IMR-90 (cell line): ENCODE results near the gene ANKRD44. TPM values are rescaled to one million over a fixed set of nuclear protein-coding genes. Genes with fewer than 3 reads are reported as not detected.

Experiments
- ATAC-seq: fragments of 200-7000 bp; cut with Tn5 transposase; 2 replicates; pipeline ENCODE4 v1.9.1; 2020; ENCODE audit warnings: low read depth, mild to moderate bottlenecking, moderate library complexity
- BruUV-seq: library from RNA; stranded (reverse); fragments of 400-500 nt; replicated peaks from 2 replicates; lab custom pipeline; 2021; lab: Mats Ljungman, UMichigan
- CTCF ChIA-PET: fragments of 300-600 bp; formaldehyde crosslinking; extraction: SDS; loops from one replicate; lab custom pipeline; 2021; ENCODE audit warnings: antibody characterized with exemption; lab: Yijun Ruan, JAX
- POLR2A ChIA-PET: fragments of 300-600 bp; sonication (Branson Sonifier 250); formaldehyde crosslinking; loops from one replicate; lab custom pipeline; 2022; ENCODE audit warnings: antibody characterized with exemption; ENCODE audit not compliant: unreplicated experiment; lab: Charles Lee
- DNase-seq: peaks from one replicate; pipeline ENCODE4 v3.0.0; 2013
- H2AFZ ChIP-seq: replicated peaks from 2 replicates; pipeline ENCODE3; 2013; ENCODE audit warnings: low read length, mild to moderate bottlenecking; ENCODE audit not compliant: poor library complexity
- H2AK5ac ChIP-seq: 2 replicates; pipeline ENCODE4 v1.6.1; 2013; ENCODE audit warnings: low read depth, low read length, inconsistent platforms
- H2AK9ac ChIP-seq: replicated peaks from 2 replicates; pipeline ENCODE3; 2013; ENCODE audit warnings: mild to moderate bottlenecking, low read depth, low read length, moderate library complexity; ENCODE audit not compliant: poor library complexity
- H2BK120ac ChIP-seq: 2 replicates; pipeline ENCODE4 v1.6.1; 2013; ENCODE audit warnings: low read depth, low read length, inconsistent platforms
- H2BK15ac ChIP-seq: 3 replicates; pipeline ENCODE4 v1.6.1; 2013; ENCODE audit warnings: low read depth, low read length, inconsistent platforms
- H2BK20ac ChIP-seq: 2 replicates; pipeline ENCODE4 v1.6.1; 2013; ENCODE audit warnings: low read depth, mild to moderate bottlenecking, inconsistent platforms, low read length, moderate library complexity
- H2BK5ac ChIP-seq: 2 replicates; pipeline ENCODE4 v1.6.1; 2013; ENCODE audit warnings: mild to moderate bottlenecking, low read depth, low read length, inconsistent platforms; ENCODE audit not compliant: poor library complexity, severe bottlenecking
- H3K14ac ChIP-seq: replicated peaks from 2 replicates; pipeline ENCODE4 v1.6.1; 2013; ENCODE audit warnings: low read depth, low read length, inconsistent platforms
- H3K18ac ChIP-seq: 2 replicates; pipeline ENCODE4 v1.6.1; 2013; ENCODE audit warnings: low read depth, low read length, control low read depth
- H3K23ac ChIP-seq: 2 replicates; pipeline ENCODE4 v1.6.1; 2013; ENCODE audit warnings: low read depth, low read length, inconsistent platforms
- H3K27ac ChIP-seq: 2 replicates; pipeline ENCODE4 v1.5.1; 2013; ENCODE audit warnings: mild to moderate bottlenecking, control low read depth, low read length; ENCODE audit not compliant: insufficient read depth
- H3K27me3 ChIP-seq: 2 replicates; pipeline ENCODE4 v1.6.1; 2013; ENCODE audit warnings: low read length; ENCODE audit not compliant: control insufficient read depth, insufficient read depth
- H3K36me3 ChIP-seq: 2 replicates; pipeline ENCODE4 v1.6.1; 2013; ENCODE audit warnings: low read length, mixed read lengths; ENCODE audit not compliant: control insufficient read depth, insufficient read depth
- H3K4ac ChIP-seq: 2 replicates; pipeline ENCODE4 v1.6.1; 2013; ENCODE audit warnings: low read depth, low read length, inconsistent platforms
- H3K4me1 ChIP-seq: 2 replicates; pipeline ENCODE4 v1.6.1; 2013; ENCODE audit warnings: low read length, mixed read lengths; ENCODE audit not compliant: control insufficient read depth, insufficient read depth
- H3K4me2 ChIP-seq: 2 replicates; pipeline ENCODE4 v1.6.1; 2013; ENCODE audit warnings: low read depth, mild to moderate bottlenecking, control low read depth, low read length, moderate library complexity
- H3K4me3 ChIP-seq: 2 replicates; pipeline ENCODE4 v1.5.1; 2013; ENCODE audit warnings: low read depth, mild to moderate bottlenecking, control low read depth, low read length, moderate library complexity; ENCODE audit not compliant: insufficient read depth
- H3K56ac ChIP-seq: 2 replicates; pipeline ENCODE4 v1.6.1; 2013; ENCODE audit warnings: low read length, inconsistent platforms; ENCODE audit not compliant: insufficient read depth; ENCODE audit errors: extremely low read depth
- H3K79me1 ChIP-seq, 2 experiments: 2 replicates each; pipeline ENCODE4 v1.6.1; 2013; ENCODE audit warnings: low read length in 2 of 2, inconsistent platforms in 1 of 2, low read depth in 1 of 2
- H3K9ac ChIP-seq: 2 replicates; pipeline ENCODE4 v1.6.1; 2013; ENCODE audit warnings: low read depth, low read length, control low read depth
- H3K9me1 ChIP-seq: 2 replicates; pipeline ENCODE4 v1.6.1; 2013; ENCODE audit warnings: low read length, inconsistent platforms; ENCODE audit not compliant: insufficient read depth
- H3K9me3 ChIP-seq: 2 replicates; pipeline ENCODE4 v1.6.1; 2013; ENCODE audit warnings: low read length; ENCODE audit not compliant: control insufficient read depth, insufficient read depth
- H4K20me1 ChIP-seq: 2 replicates; pipeline ENCODE4 v1.6.1; 2013; ENCODE audit warnings: low read length, inconsistent platforms; ENCODE audit not compliant: insufficient read depth
- H4K5ac ChIP-seq: 2 replicates; pipeline ENCODE4 v1.6.1; 2013; ENCODE audit warnings: mild to moderate bottlenecking, low read depth, low read length, control low read depth
- H4K8ac ChIP-seq, 2 experiments: 2 replicates each; pipeline ENCODE4 v1.6.1; 2013; ENCODE audit warnings: low read depth in 2 of 2, low read length in 2 of 2, control low read depth in 1 of 2, inconsistent platforms in 1 of 2
- H4K91ac ChIP-seq: 2 replicates; pipeline ENCODE4 v1.6.1; 2013; ENCODE audit warnings: low read depth, low read length, inconsistent platforms; ENCODE audit not compliant: insufficient read depth
- CEBPB ChIP-seq: IDR thresholded peaks from 2 replicates; pipeline ENCODE4 v1.6.1; 2012; ENCODE audit warnings: low read depth, low read length, improper control_type of control experiment
- CHD1 ChIP-seq: IDR thresholded peaks from 2 replicates; pipeline ENCODE4 v1.6.1; 2012; ENCODE audit warnings: low read depth, low read length, improper control_type of control experiment
- CTCF ChIP-seq: conservative IDR thresholded peaks from 2 replicates; pipeline ENCODE4 v1.5.1; 2012; ENCODE audit warnings: mild to moderate bottlenecking, low read depth, low read length, improper control_type of control experiment
- ELK1 ChIP-seq: fragments of 150-350 bp; IDR thresholded peaks from 2 replicates; pipeline ENCODE4 v1.6.1; 2016; ENCODE audit warnings: low read depth, mild to moderate bottlenecking, low read length, moderate library complexity, borderline replicate concordance
- FOS ChIP-seq: fragments of 150-350 bp; IDR thresholded peaks from 2 replicates; pipeline ENCODE4 v1.6.1; 2016; ENCODE audit warnings: low read depth, low read length
- MAFK ChIP-seq: IDR thresholded peaks from 2 replicates; pipeline ENCODE4 v1.6.1; 2012; ENCODE audit warnings: low read depth, low read length, improper control_type of control experiment
- MXI1 ChIP-seq: IDR thresholded peaks from 2 replicates; pipeline ENCODE4 v1.6.1; 2012; ENCODE audit warnings: low read depth, mild to moderate bottlenecking, low read length, moderate library complexity, borderline replicate concordance
- RCOR1 ChIP-seq: IDR thresholded peaks from 2 replicates; pipeline ENCODE4 v1.6.1; 2012; ENCODE audit warnings: mild to moderate bottlenecking, low read length, improper control_type of control experiment; ENCODE audit not compliant: insufficient replicate concordance
- RFX5 ChIP-seq: IDR thresholded peaks from 2 replicates; pipeline ENCODE4 v1.8.0; 2012; ENCODE audit warnings: low read depth, mild to moderate bottlenecking, low read length, moderate library complexity
- USF2 ChIP-seq: fragments of 150-350 bp; IDR thresholded peaks from 2 replicates; pipeline ENCODE4 v1.6.1; 2017; ENCODE audit warnings: mild to moderate bottlenecking, antibody characterized with exemption, low read length, low read depth
- WGBS, 2 experiments: methylation state at CpG; one replicate each; pipeline versions ENCODE4 v1.1.5 to v1.1.7; 2013; ENCODE audit warnings: missing lambda C conversion rate in 2 of 2; ENCODE audit not compliant: insufficient read length in 1 of 2; ENCODE audit errors: extremely low coverage in 2 of 2; 5-methylcytosine and 5-hydroxymethylcytosine counted together
- dilution Hi-C: fragments of 300-500 bp; cut with HindIII; formaldehyde crosslinking; loops from one replicate; pipeline ENCODE4 v1.14.3; 2018; ENCODE audit warnings: low sequenced_read_pairs; ENCODE audit not compliant: unreplicated experiment
- in situ Hi-C: fragments of 300-500 bp; cut with MboI; formaldehyde crosslinking; loops from 3 replicates; pipeline ENCODE4 v1.14.3; 2019; ENCODE audit warnings: low sequenced_read_pairs, inconsistent platforms, mixed read lengths
- intact Hi-C: fragments of 100-400 bp; cut with micrococcal nuclease; formaldehyde crosslinking; loops from 2 replicates; pipeline ENCODE4 v1.10.0; 2022
- polyA plus RNA-seq, 3 experiments: library from polyadenylated mRNA; depleted of rRNA; stranded (reverse); fragments of >200 nt; gene quantifications; 2 replicates each; pipeline ENCODE4 v1.2.3, GENCODE V29; 2012; ENCODE audit warnings: low replicate concordance in 1 of 3
- total RNA-seq: library from RNA; depleted of rRNA; stranded (reverse); fragments of >200 nt; gene quantifications from 2 replicates; pipeline ENCODE4 v1.2.3, GENCODE V29; 2012

The ANKRD44 gene
- total and polyA plus RNA-seq, 2 of the 4 experiments (the other 2 are of a cell fraction) = 5.2 to 15.6 TPM

GRCh38 chr2:197216361-197216979 lies 94.1 kb downstream of the ANKRD44 start:
- H3K4me1 ChIP-seq = peaks cover 5% of the 10 kb centered on the region
- no peak overlapping the region for H3K4me3 ChIP-seq
- BruUV-seq = no TSS peak
- H2AK5ac ChIP-seq = no peak overlapping the region
- no peaks in the 10 kb centered on the region for H4K20me1 ChIP-seq
- no peak overlapping the region for H3K23ac ChIP-seq
- H3K4ac ChIP-seq = no peak overlapping the region
- H3K9me1 ChIP-seq = peaks cover 9% of the 10 kb centered on the region
- H3K27me3 ChIP-seq = no peaks in the 10 kb centered on the region
- ChIA-PET POLR2A (interaction anchor here (0.6 kb wide), 1 partner anchor 213 kb away, joined by 3 read pairs; no protein-coding TSS in a partner anchor), CTCF (interaction anchor here (0.6 to 0.7 kb wide), 2 partner anchors 64 to 197 kb away, joined by 3 read pairs; no protein-coding TSS in a partner anchor)
- no peak overlapping the region for H2BK120ac ChIP-seq
- H3K36me3 ChIP-seq = no peaks in the 10 kb centered on the region
- no peak overlapping the region for H3K56ac ChIP-seq
- dilution Hi-C loops = no loop called here
- no peak overlapping the region for H2AK9ac ChIP-seq
- H3K79me1 ChIP-seq = peaks cover 0 to 5% of the 10 kb centered on the region in 2 experiments; a peak in 1 of 4 replicates
- in situ Hi-C loops = no loop called here
- H3K9me3 ChIP-seq = no peaks in the 10 kb centered on the region
- peak overlapping the region; percentile 12 for H2BK5ac ChIP-seq
- no peak overlapping the region for H3K18ac ChIP-seq
- H2BK20ac ChIP-seq = no peak overlapping the region
- H3K9ac ChIP-seq = no peak overlapping the region
- H3K4me2 ChIP-seq = peak overlapping the region; percentile 23; the same call in 1 of the 2 replicates
- H4K91ac ChIP-seq = no peak overlapping the region
- intact Hi-C loops = no loop called here
- TF ChIP-seq RCOR1 = no peak
- no peak for TF ChIP-seq CEBPB
- no peak for TF ChIP-seq CTCF
- no peak for TF ChIP-seq FOS
- no peak for TF ChIP-seq MXI1
- no peak for TF ChIP-seq USF2
- TF ChIP-seq MAFK = no peak
- no peak for TF ChIP-seq RFX5
- TF ChIP-seq ELK1 = no peak
- TF ChIP-seq CHD1 = no peak
- peak overlapping the region; percentile 35; the same call in 1 of the 2 replicates for H3K14ac ChIP-seq
- no peak overlapping the region for H3K27ac ChIP-seq
- H2BK15ac ChIP-seq = no peak overlapping the region
- peak; percentile 40 for ATAC-seq
- no peak overlapping the region for H4K5ac ChIP-seq
- WGBS, 2 experiments = no CpG with 5 or more reads among the region's 5 CpGs
- DNase-seq = no peak
- no peak overlapping the region for H2AFZ ChIP-seq
- H4K8ac ChIP-seq = peak overlapping the region in 1 of 2 experiments; percentile 13; a peak in 2 of 4 replicates
